Erythroblast (primary cell): Measurements from ENCODE around the gene STXBP1.

Experiments used
- GATA1 ChIP-seq: IDR thresholded peaks from 2 replicates; pipeline ENCODE4 v1.6.1; 2011; ENCODE audit warnings: low read depth, mild to moderate bottlenecking, control low read depth, low read length, moderate library complexity
- POLR2A ChIP-seq: IDR thresholded peaks from 2 replicates; pipeline ENCODE4 v1.6.1; 2011; ENCODE audit warnings: mild to moderate bottlenecking, low read length

DNA sequence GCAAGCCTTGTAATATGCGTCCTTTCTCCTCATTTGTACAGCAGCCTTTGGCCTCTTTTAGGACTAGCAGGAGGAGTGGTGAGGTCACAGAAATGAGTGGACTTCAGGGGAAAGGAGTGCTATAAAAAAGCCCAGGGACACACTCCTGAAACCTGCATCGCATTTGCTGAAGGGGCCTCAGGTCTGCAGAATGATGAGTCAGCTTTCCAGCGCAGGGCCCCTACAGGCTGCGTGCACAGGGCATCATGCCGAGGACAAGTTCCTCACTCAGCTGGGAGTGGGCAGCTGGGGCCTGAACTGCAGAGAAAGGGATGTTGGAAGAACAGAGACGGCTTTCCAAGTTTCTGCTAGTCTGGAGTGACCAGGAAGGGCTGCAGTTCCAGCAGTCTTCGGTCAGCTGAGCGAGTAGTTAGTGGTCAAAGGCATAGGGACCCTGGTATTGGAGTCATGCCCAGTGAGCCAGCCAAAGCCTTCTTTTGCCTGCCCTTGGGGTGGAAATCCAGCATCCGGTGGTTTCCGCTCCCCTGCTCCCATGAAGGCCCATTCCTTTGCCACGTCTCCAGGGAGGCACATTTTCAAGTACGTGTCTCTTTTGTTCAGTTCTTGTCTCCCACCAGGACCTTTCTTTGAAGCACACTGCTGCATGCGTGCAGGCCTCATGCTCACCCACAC, 77.4 kb downstream of the STXBP1 start:
- TF ChIP-seq POLR2A (no peak), GATA1 (no peak)
